Endothelial cell of umbilical vein (primary cell): ENCODE results near the gene ATP8B2.
"Not testable (repeated sequence)": the region's sequence is repeated elsewhere in the genome, so short reads cannot be mapped to it uniquely, and the experiment has no call there.

Experiments
- CTCF ChIP-seq, 2 donors: IDR thresholded peaks; 1 replicate in 1 of 2; 2 replicates in 1 of 2; pipeline ENCODE4 v1.5.1; 2011; ENCODE audit warnings: low read length in 2 of 2, mild to moderate bottlenecking in 2 of 2, moderate library complexity in 2 of 2, control low read depth in 1 of 2, inconsistent platforms in 1 of 2, low read depth in 1 of 2; ENCODE audit not compliant: insufficient read depth in 1 of 2; ENCODE audit errors: extremely low read depth in 1 of 2
- EZH2 ChIP-seq: IDR thresholded peaks from 2 replicates; pipeline ENCODE4 v1.6.1; 2012; ENCODE audit warnings: borderline replicate concordance, low read depth, mild to moderate bottlenecking, moderate library complexity, low read length, inconsistent platforms; ENCODE audit not compliant: severe bottlenecking
- JUN ChIP-seq: IDR thresholded peaks from 2 replicates; pipeline ENCODE4 v1.6.1; 2011; ENCODE audit warnings: borderline replicate concordance, low read depth; ENCODE audit not compliant: insufficient read length, insufficient read depth
- MAX ChIP-seq: IDR thresholded peaks from 2 replicates; pipeline ENCODE4 v1.6.1; 2011; ENCODE audit not compliant: insufficient read depth, insufficient read length
- MYC ChIP-seq: IDR thresholded peaks from one replicate; pipeline ENCODE4 v1.6.1; 2011; ENCODE audit warnings: mild to moderate bottlenecking, low read depth, low read length
- POLR2A ChIP-seq: IDR thresholded peaks from 2 replicates; pipeline ENCODE4 v1.6.1; 2012; ENCODE audit warnings: low read depth, mild to moderate bottlenecking, control low read depth, low read length
- POLR2AphosphoS5 ChIP-seq: IDR thresholded peaks from 2 replicates; pipeline ENCODE4 v1.6.1; 2012; ENCODE audit warnings: low read depth, mild to moderate bottlenecking, control low read depth, low read length, moderate library complexity; ENCODE audit not compliant: insufficient read depth

- TF ChIP-seq MAX; CTCF (IDR thresholded peaks at IDR 0.05; ENCODE audit: extremely low read depth in 1 of 2, insufficient read depth in 1 of 2, low read depth in 1 of 2, low read length in 2 of 2); MYC; POLR2A; POLR2AphosphoS5; EZH2; JUN: not testable (repeated sequence)
These were observed 37.7 kb upstream of the ATP8B2 start for GRCh38 chr1:154287591-154287990.
